HepG2 (cell line): ENCODE measurements around the gene GPR137. TPM values are rescaled to one million over a fixed set of nuclear protein-coding genes. Genes with fewer than 3 reads are reported as not detected.

Experiments
- AKAP8 ChIP-seq: sonication (generic); formaldehyde crosslinking; IDR thresholded peaks from 2 replicates; pipeline ENCODE4 v1.5.1; 2020; ENCODE audit warnings: mild to moderate bottlenecking, missing genetic modification reagents
- CBX5 ChIP-seq: sonication (generic); formaldehyde crosslinking; IDR thresholded peaks from 2 replicates; pipeline ENCODE4 v1.4.0; 2020; ENCODE audit warnings: missing genetic modification reagents, borderline replicate concordance
- CENPX ChIP-seq: sonication (generic); formaldehyde crosslinking; IDR thresholded peaks from 2 replicates; pipeline ENCODE4 v1.9.0; 2021; ENCODE audit warnings: mild to moderate bottlenecking, missing genetic modification reagents, moderate library complexity
- FOSL1 ChIP-seq: sonication (generic); formaldehyde crosslinking; IDR thresholded peaks from 2 replicates; pipeline ENCODE4 v1.9.0; 2021; ENCODE audit warnings: missing genetic modification reagents, borderline replicate concordance
- FOXK1 ChIP-seq: sonication (generic); formaldehyde crosslinking; IDR thresholded peaks from 2 replicates; pipeline ENCODE4 v1.4.0; 2020; ENCODE audit warnings: low read depth, missing genetic modification reagents, borderline replicate concordance
- GABPB1 ChIP-seq: IDR thresholded peaks from 2 replicates; pipeline ENCODE4 v1.6.1; 2016; ENCODE audit warnings: mild to moderate bottlenecking, missing genetic modification reagents, moderate library complexity, missing compliant biosample characterization
- HCFC1 ChIP-seq: fragments of 150-350 bp; IDR thresholded peaks from 2 replicates; pipeline ENCODE4 v1.6.1; 2014; ENCODE audit warnings: low read depth, low read length
- IRF9 ChIP-seq: sonication (generic); formaldehyde crosslinking; IDR thresholded peaks from 2 replicates; pipeline ENCODE4 v1.8.0; 2022; ENCODE audit warnings: missing genetic modification reagents, mild to moderate bottlenecking, borderline replicate concordance
- ISL2 ChIP-seq: sonication (generic); formaldehyde crosslinking; IDR thresholded peaks from 2 replicates; pipeline ENCODE4 v1.5.0; 2020; ENCODE audit warnings: missing genetic modification reagents
- JDP2 ChIP-seq: sonication (generic); formaldehyde crosslinking; IDR thresholded peaks from 2 replicates; pipeline ENCODE4 v1.8.1; 2022; ENCODE audit warnings: missing genetic modification reagents, borderline replicate concordance
- KLF11 ChIP-seq: IDR thresholded peaks from 2 replicates; pipeline ENCODE4 v1.6.1; 2016; ENCODE audit warnings: missing compliant biosample characterization
- MTF2 ChIP-seq: sonication (generic); formaldehyde crosslinking; IDR thresholded peaks from 2 replicates; pipeline ENCODE4 v1.5.0; 2020; ENCODE audit warnings: missing genetic modification reagents, borderline replicate concordance
- PHB2 ChIP-seq: fragments of 450-650 bp; IDR thresholded peaks from 2 replicates; pipeline ENCODE4 v1.6.1; 2018; ENCODE audit not compliant: partially characterized antibody
- POLR2A ChIP-seq, 2 experiments: IDR thresholded peaks; 2 replicates each; pipeline ENCODE4 v1.6.1; 2011; ENCODE audit warnings: low read depth in 2 of 2, low read length in 2 of 2, mild to moderate bottlenecking in 1 of 2, moderate library complexity in 1 of 2; ENCODE audit not compliant: insufficient read depth in 1 of 2
- RFXAP ChIP-seq: sonication (generic); formaldehyde crosslinking; IDR thresholded peaks from 2 replicates; pipeline ENCODE4 v1.4.0; 2020; ENCODE audit warnings: missing genetic modification reagents, borderline replicate concordance
- RNF219 ChIP-seq: sonication (generic); formaldehyde crosslinking; IDR thresholded peaks from 2 replicates; pipeline ENCODE4 v1.5.0; 2020; ENCODE audit warnings: mild to moderate bottlenecking, missing genetic modification reagents
- SETDB1 ChIP-seq: sonication (generic); formaldehyde crosslinking; IDR thresholded peaks from 2 replicates; pipeline ENCODE4 v1.5.1; 2020; ENCODE audit warnings: missing genetic modification reagents, mild to moderate bottlenecking, borderline replicate concordance
- TMF1 ChIP-seq: sonication (generic); formaldehyde crosslinking; IDR thresholded peaks from 2 replicates; pipeline ENCODE4 v1.8.1; 2022; ENCODE audit warnings: low read depth, missing genetic modification reagents
- ZBTB38 ChIP-seq: sonication (generic); formaldehyde crosslinking; IDR thresholded peaks from 2 replicates; pipeline ENCODE4 v1.5.1; 2020; ENCODE audit warnings: mild to moderate bottlenecking, missing genetic modification reagents
- ZFYVE20 ChIP-seq: sonication (generic); formaldehyde crosslinking; IDR thresholded peaks from 2 replicates; pipeline ENCODE4 v1.8.0; 2023; ENCODE audit warnings: low read depth, mild to moderate bottlenecking, moderate library complexity, missing genetic modification reagents, borderline replicate concordance
- ZNF143 ChIP-seq: sonication (generic); formaldehyde crosslinking; IDR thresholded peaks from 2 replicates; pipeline ENCODE4 v1.4.0; 2020; ENCODE audit warnings: missing genetic modification reagents
- ZNF234 ChIP-seq: sonication (generic); formaldehyde crosslinking; conservative IDR thresholded peaks from 2 replicates; pipeline ENCODE4 v1.5.1; 2020; ENCODE audit warnings: mild to moderate bottlenecking, missing genetic modification reagents
- ZNF570 ChIP-seq: sonication (generic); formaldehyde crosslinking; IDR thresholded peaks from 2 replicates; pipeline ENCODE4 v1.4.0; 2020; ENCODE audit warnings: mild to moderate bottlenecking, missing genetic modification reagents, borderline replicate concordance
- ZNF639 ChIP-seq: conservative IDR thresholded peaks from 2 replicates; pipeline ENCODE4 v1.6.1; 2018; ENCODE audit warnings: missing genetic modification reagents
- ZNF766 ChIP-seq: sonication (generic); formaldehyde crosslinking; IDR thresholded peaks from 2 replicates; pipeline ENCODE4 v1.5.0; 2020; ENCODE audit warnings: missing genetic modification reagents, borderline replicate concordance
- ZNF788 ChIP-seq: sonication (generic); formaldehyde crosslinking; IDR thresholded peaks from 2 replicates; pipeline ENCODE4 v1.5.0; 2020; ENCODE audit warnings: mild to moderate bottlenecking, missing genetic modification reagents, borderline replicate concordance
- polyA plus RNA-seq, 8 experiments: library from polyadenylated mRNA; depleted of rRNA in 3 of 8; stranded (reverse) in 7 of 8; unstranded in 1 of 8; fragments of >200 nt; fragmentation: Illumina TruSeq in 4 of 8; extraction: Trizol in 4 of 8; gene quantifications; 2 replicates each; pipeline versions ENCODE4 v1.2.1 to v1.2.3, GENCODE V29; 2011 to 2016; ENCODE audit warnings: low read depth in 4 of 8, missing spikeins in 1 of 8, mixed read lengths in 1 of 8; ENCODE audit not compliant: insufficient read depth in 1 of 8
- total RNA-seq, 5 experiments: library from RNA; depleted of rRNA; stranded (reverse); fragments of >200 nt; fragmentation: Illumina TruSeq; extraction: Trizol; gene quantifications; 2 replicates each; pipeline ENCODE4 v1.2.3, GENCODE V29; 2016; ENCODE audit warnings: low read depth in 1 of 5

GPR137 gene
- total and polyA plus RNA-seq, 2 of the 13 experiments (the other 11 are each of a cell fraction or from before 2014, with no cell fraction given) = 8.5 to 13.2 TPM

GRCh38 chr11:64269540-64270220, 16.0 kb upstream of the GPR137 start (continued):
- TF ChIP-seq IRF9 (no peak), KLF11 (CRISPR knock-in tag) (peak; percentile 62; the same call in 1 of the 2 replicates), JDP2 (CRISPR knock-in tag) (no peak), RNF219 (CRISPR knock-in tag) (no peak), ZNF788 (CRISPR knock-in tag) (no peak; the same call in 1 of the 2 replicates), MTF2 (CRISPR knock-in tag) (peak; percentile 92; the same call in 1 of the 2 replicates), ZFYVE20 (CRISPR knock-in tag) (no peak), SETDB1 (CRISPR knock-in tag) (no peak), CBX5 (peak; percentile 34; the same call in 1 of the 2 replicates), ZNF639 (CRISPR knock-in tag) (peak; percentile 92), CENPX (CRISPR knock-in tag) (no peak), POLR2A (IDR thresholded peaks at IDR 0.05; ENCODE audit: insufficient read depth in 1 of 2, low read depth in 2 of 2, low read length in 2 of 2) (no peak), RFXAP (CRISPR knock-in tag) (no peak), ISL2 (peak; percentile 29), FOXK1 (CRISPR knock-in tag) (peak; percentile 89; the same call in 1 of the 2 replicates), ZBTB38 (CRISPR knock-in tag) (peak; percentile 36; the same call in 1 of the 2 replicates), AKAP8 (CRISPR knock-in tag) (peak; percentile 54; the same call in 1 of the 2 replicates), HCFC1 (peak; percentile 95), FOSL1 (no peak), GABPB1 (peak; percentile 98), ZNF766 (peak; percentile 29; the same call in 1 of the 2 replicates), ZNF143 (CRISPR knock-in tag) (peak; percentile 90), PHB2 (no peak), ZNF234 (peak; percentile 0; the same call in 1 of the 2 replicates), ZNF570 (CRISPR knock-in tag) (no peak), TMF1 (CRISPR knock-in tag) (no peak; the same call in 1 of the 2 replicates)
